ENCODE results near the gene MYOZ1.

GRCh38 chr10:73581918-73582317 lies 59.4 kb downstream of the MYOZ1 start:
- TF ChIP-seq POLR2A (IDR thresholded peaks at IDR 0.05) (no peak), CTCF (IDR thresholded peaks at IDR 0.05) (no peak), POLR2AphosphoS5 (IDR thresholded peaks at IDR 0.05) (no peak), EP300 (IDR thresholded peaks at IDR 0.05) (no peak)
